ENCODE measurements around the gene SORL1.

SORL1 gene

GRCh38 chr11:121652971-121653370, 200.9 kb downstream of the SORL1 start:
- Histone ChIP-seq H3K36me3 (ENCODE audit: control insufficient read depth, insufficient read depth, low read length) (no peaks in the 10 kb centered on the region), H3K4me3 (ENCODE audit: low read depth, low read length) (no peak overlapping the region), H3K27me3 (ENCODE audit: control insufficient read depth, insufficient read depth, low read length) (no peaks in the 10 kb centered on the region), H3K27ac (ENCODE audit: low read depth, low read length) (no peak overlapping the region), H3K9ac (ENCODE audit: low read length) (no peak overlapping the region), H3K4me1 (ENCODE audit: control insufficient read depth, insufficient read depth, low read length) (peaks cover 41% of the 10 kb centered on the region), H3K9me3 (ENCODE audit: control insufficient read depth, insufficient read depth, low read depth, low read length) (peaks cover 11% of the 10 kb centered on the region)

- peaks cover 40% of the 10 kb centered on the region for H3K4me1 ChIP-seq (ENCODE audit: control insufficient read depth, insufficient read depth, low read length)
- H3K9ac ChIP-seq (ENCODE audit: low read length): peak overlapping the region; percentile 80
- H3K27ac ChIP-seq (ENCODE audit: low read depth, low read length): peak overlapping the region; percentile 35; the same call in 1 of the 2 replicates
- H3K4me3 ChIP-seq (ENCODE audit: low read depth, low read length): peak overlapping the region; percentile 63; the same call in 1 of the 2 replicates
- no peaks in the 10 kb centered on the region for H3K27me3 ChIP-seq (ENCODE audit: control insufficient read depth, insufficient read depth, low read length)
- no peaks in the 10 kb centered on the region; the same call in 1 of the 2 replicates for H3K36me3 ChIP-seq (ENCODE audit: control insufficient read depth, insufficient read depth, low read length)
- peaks cover 20% of the 10 kb centered on the region for H3K9me3 ChIP-seq (ENCODE audit: control insufficient read depth, insufficient read depth, low read depth, low read length)
Measured at GRCh38 chr11:121654259-121654842, 202.2 kb downstream of the SORL1 start.

DNA sequence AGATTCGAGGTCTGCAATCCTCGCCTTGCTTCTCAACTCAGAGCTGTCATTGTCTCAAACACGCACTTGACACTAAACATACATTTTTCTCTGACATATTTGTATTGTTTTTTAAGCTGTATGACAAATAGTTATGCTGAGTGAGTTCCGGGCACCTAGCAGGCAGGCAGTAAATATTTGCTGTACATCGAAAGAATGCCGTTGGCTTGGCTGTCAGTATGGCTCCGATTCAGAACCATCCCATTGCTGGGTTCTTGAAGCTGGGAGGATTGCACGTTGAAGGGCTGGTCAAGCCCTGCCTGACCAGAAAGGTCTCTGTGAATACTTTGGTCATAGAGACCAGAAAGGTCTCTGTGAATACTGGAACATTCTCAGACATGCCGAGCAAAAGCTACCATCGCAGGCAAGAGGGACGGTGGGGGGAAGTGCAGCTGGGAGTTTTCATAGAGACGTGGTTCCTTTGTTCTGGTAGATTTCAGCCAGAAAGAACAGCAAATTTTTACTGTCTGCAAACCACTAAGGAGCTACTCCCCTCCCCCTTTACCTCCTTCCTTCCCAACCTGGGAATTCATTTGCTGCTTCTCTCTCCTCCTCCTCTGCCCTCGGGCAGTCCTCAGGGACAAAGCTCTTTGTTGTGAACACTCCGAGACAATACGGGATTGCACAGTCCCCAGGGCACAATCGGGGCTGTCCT, 202.9 kb downstream of the SORL1 start:
- H3K4me3 ChIP-seq (ENCODE audit: low read depth, low read length): peak overlapping the region; percentile 63
- H3K4me1 ChIP-seq (ENCODE audit: control insufficient read depth, insufficient read depth, low read length): peaks cover 35% of the 10 kb centered on the region
- H3K9ac ChIP-seq (ENCODE audit: low read length): peak overlapping the region; percentile 80
- peak overlapping the region; percentile 79; the same call in 1 of the 2 replicates for H3K27ac ChIP-seq (ENCODE audit: low read depth, low read length)
- no peaks in the 10 kb centered on the region; the same call in 1 of the 2 replicates for H3K36me3 ChIP-seq (ENCODE audit: control insufficient read depth, insufficient read depth, low read length)
- peaks cover 20% of the 10 kb centered on the region for H3K9me3 ChIP-seq (ENCODE audit: control insufficient read depth, insufficient read depth, low read depth, low read length)
- H3K27me3 ChIP-seq (ENCODE audit: control insufficient read depth, insufficient read depth, low read length): no peaks in the 10 kb centered on the region

DNA sequence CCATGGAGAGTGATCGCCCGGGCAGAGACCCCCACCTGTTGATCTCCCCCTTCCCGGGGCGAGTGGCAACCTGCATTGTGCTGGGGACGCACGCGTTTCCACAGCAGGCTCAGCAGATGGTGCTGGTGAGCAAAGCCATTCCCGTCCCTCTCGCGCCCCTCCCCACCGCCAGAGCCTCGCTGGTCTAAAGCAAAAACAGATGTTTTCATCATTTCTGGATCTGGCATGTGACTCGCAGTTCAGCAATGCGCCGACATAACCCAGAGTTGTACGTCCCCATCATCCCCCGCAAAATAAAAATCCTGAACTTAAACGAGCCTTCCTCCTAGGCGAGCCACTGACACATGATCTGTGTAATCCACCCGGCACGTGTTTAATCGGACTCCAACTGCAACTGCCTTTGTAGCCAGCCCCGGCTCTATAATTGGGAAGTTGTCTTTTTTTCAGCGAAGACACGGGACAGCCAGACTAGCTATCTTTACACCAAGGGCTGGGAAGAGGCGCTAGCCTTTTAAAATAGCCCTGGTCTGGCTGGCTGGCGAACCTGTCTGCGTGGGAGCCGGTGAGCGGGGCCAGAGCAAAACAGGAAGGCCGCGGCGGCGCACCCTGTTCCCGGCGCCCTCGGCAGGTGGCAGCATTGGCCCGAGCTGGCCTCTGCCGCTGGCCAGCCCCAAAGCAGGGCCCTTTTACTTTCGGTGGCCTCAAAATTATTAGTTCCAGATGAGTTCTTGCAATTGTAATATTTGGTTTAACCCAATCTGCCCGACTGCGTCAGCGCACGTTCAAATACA, 203.6 kb downstream of the SORL1 start:
- Histone ChIP-seq H3K36me3 (ENCODE audit: control insufficient read depth, insufficient read depth, low read length) (no peaks in the 10 kb centered on the region; the same call in 1 of the 2 replicates), H3K9me3 (ENCODE audit: control insufficient read depth, insufficient read depth, low read depth, low read length) (peaks cover 20% of the 10 kb centered on the region), H3K27me3 (ENCODE audit: control insufficient read depth, insufficient read depth, low read length) (no peaks in the 10 kb centered on the region), H3K9ac (ENCODE audit: low read length) (peak overlapping the region; percentile 80), H3K27ac (ENCODE audit: low read depth, low read length) (peak overlapping the region; percentile 79; the same call in 1 of the 2 replicates), H3K4me1 (ENCODE audit: control insufficient read depth, insufficient read depth, low read length) (peaks cover 35% of the 10 kb centered on the region), H3K4me3 (ENCODE audit: low read depth, low read length) (peak overlapping the region; percentile 63)

GRCh38 chr11:121656328-121657090, 204.4 kb downstream of the SORL1 start:
- Histone ChIP-seq H3K4me3 (ENCODE audit: low read depth, low read length) (no peak overlapping the region), H3K9ac (ENCODE audit: low read length) (no peak overlapping the region), H3K9me3 (ENCODE audit: control insufficient read depth, insufficient read depth, low read depth, low read length) (peaks cover 20% of the 10 kb centered on the region), H3K4me1 (ENCODE audit: control insufficient read depth, insufficient read depth, low read length) (peaks cover 35% of the 10 kb centered on the region), H3K27ac (ENCODE audit: low read depth, low read length) (no peak overlapping the region; the same call in 1 of the 2 replicates), H3K36me3 (ENCODE audit: control insufficient read depth, insufficient read depth, low read length) (no peaks in the 10 kb centered on the region; the same call in 1 of the 2 replicates), H3K27me3 (ENCODE audit: control insufficient read depth, insufficient read depth, low read length) (no peaks in the 10 kb centered on the region)

DNA sequence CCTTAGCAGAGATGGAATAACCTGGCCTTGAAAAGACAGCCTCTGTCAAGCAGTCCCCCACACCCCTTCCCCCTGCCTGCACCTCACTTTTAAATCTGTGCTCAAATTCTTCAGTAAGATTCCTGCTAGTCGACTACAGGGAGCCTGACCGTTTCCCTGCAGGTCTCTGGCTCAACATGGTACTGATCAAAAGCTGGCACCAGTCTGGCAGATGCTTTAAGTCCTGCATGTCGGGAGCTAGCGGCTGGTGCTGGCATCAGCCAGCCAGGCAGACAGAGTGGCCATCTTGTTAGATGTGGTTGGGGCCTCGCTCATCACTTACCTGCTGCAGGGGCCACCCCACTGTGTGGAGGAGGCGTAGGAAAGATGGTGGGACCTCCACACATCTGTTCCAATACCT, 205.0 kb downstream of the SORL1 start:
- Histone ChIP-seq H3K36me3 (ENCODE audit: control insufficient read depth, insufficient read depth, low read length) (no peaks in the 10 kb centered on the region; the same call in 1 of the 2 replicates), H3K4me1 (ENCODE audit: control insufficient read depth, insufficient read depth, low read length) (peaks cover 35% of the 10 kb centered on the region), H3K27me3 (ENCODE audit: control insufficient read depth, insufficient read depth, low read length) (no peaks in the 10 kb centered on the region), H3K27ac (ENCODE audit: low read depth, low read length) (no peak overlapping the region), H3K9me3 (ENCODE audit: control insufficient read depth, insufficient read depth, low read depth, low read length) (peaks cover 20% of the 10 kb centered on the region), H3K9ac (ENCODE audit: low read length) (no peak overlapping the region), H3K4me3 (ENCODE audit: low read depth, low read length) (no peak overlapping the region)

GRCh38 chr11:121659811-121660210, 207.7 kb downstream of the SORL1 start:
- H3K4me1 ChIP-seq (ENCODE audit: control insufficient read depth, insufficient read depth, low read length): peaks cover 11% of the 10 kb centered on the region
- H3K36me3 ChIP-seq (ENCODE audit: control insufficient read depth, insufficient read depth, low read length): no peaks in the 10 kb centered on the region; the same call in 1 of the 2 replicates
- no peak overlapping the region for H3K27ac ChIP-seq (ENCODE audit: low read depth, low read length)
- H3K4me3 ChIP-seq (ENCODE audit: low read depth, low read length): no peak overlapping the region
- peaks cover 20% of the 10 kb centered on the region for H3K9me3 ChIP-seq (ENCODE audit: control insufficient read depth, insufficient read depth, low read depth, low read length)
- no peak overlapping the region for H3K9ac ChIP-seq (ENCODE audit: low read length)
- peaks cover 3% of the 10 kb centered on the region; the same call in 1 of the 2 replicates for H3K27me3 ChIP-seq (ENCODE audit: control insufficient read depth, insufficient read depth, low read length)

- no peaks in the 10 kb centered on the region; the same call in 1 of the 2 replicates for H3K36me3 ChIP-seq (ENCODE audit: control insufficient read depth, insufficient read depth, low read length)
- H3K9ac ChIP-seq (ENCODE audit: low read length): no peak overlapping the region
- no peak overlapping the region for H3K27ac ChIP-seq (ENCODE audit: low read depth, low read length)
- H3K4me1 ChIP-seq (ENCODE audit: control insufficient read depth, insufficient read depth, low read length): no peaks in the 10 kb centered on the region
- H3K9me3 ChIP-seq (ENCODE audit: control insufficient read depth, insufficient read depth, low read depth, low read length): peaks cover 18% of the 10 kb centered on the region
- H3K4me3 ChIP-seq (ENCODE audit: low read depth, low read length): no peak overlapping the region
- H3K27me3 ChIP-seq (ENCODE audit: control insufficient read depth, insufficient read depth, low read length): peaks cover 3% of the 10 kb centered on the region; the same call in 1 of the 2 replicates
Measured at GRCh38 chr11:121661880-121662486, 209.9 kb downstream of the SORL1 start.

- Histone ChIP-seq H3K9ac (ENCODE audit: low read length) (no peak overlapping the region), H3K4me3 (ENCODE audit: low read depth, low read length) (no peak overlapping the region), H3K36me3 (ENCODE audit: control insufficient read depth, insufficient read depth, low read length) (no peaks in the 10 kb centered on the region; the same call in 1 of the 2 replicates), H3K27ac (ENCODE audit: low read depth, low read length) (no peak overlapping the region), H3K27me3 (ENCODE audit: control insufficient read depth, insufficient read depth, low read length) (peaks cover 3% of the 10 kb centered on the region; the same call in 1 of the 2 replicates), H3K4me1 (ENCODE audit: control insufficient read depth, insufficient read depth, low read length) (no peaks in the 10 kb centered on the region), H3K9me3 (ENCODE audit: control insufficient read depth, insufficient read depth, low read depth, low read length) (peaks cover 2% of the 10 kb centered on the region; the same call in 1 of the 2 replicates)
Measured at GRCh38 chr11:121664144-121664543, 212.0 kb downstream of the SORL1 start.

Data from HUES6 (cell line).